ENCODE results near the gene STIM2. TPM values are rescaled to one million over a fixed set of nuclear protein-coding genes. Genes with fewer than 3 reads are reported as not detected.

Gene STIM2
- total RNA-seq, 1 experiment from 2014 or later = 15.5 TPM

DNA sequence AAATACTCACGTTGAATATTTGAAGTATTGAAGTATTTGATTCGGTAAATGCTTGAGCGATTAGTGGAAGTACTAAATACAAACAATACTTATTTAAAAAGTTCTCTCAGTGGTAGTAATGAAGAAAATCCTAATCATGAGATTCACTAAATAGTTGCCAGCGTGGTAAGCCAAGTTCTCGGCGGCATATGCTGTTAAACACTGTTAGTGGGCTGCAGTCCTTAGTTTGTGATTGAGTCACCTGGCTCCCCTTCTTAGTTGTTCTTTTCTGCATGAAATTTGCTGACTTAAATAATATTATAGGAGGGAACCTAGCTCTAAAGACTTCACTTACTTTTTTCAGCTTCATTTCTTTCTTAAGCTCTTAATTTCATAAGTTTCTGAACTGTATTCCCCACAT, 51.4 kb downstream of the STIM2 start:
- TF ChIP-seq EZH2phosphoT487 (IDR thresholded peaks at IDR 0.05; ENCODE audit: borderline replicate concordance, low read length) = no peak
- TF ChIP-seq EZH2 (IDR thresholded peaks at IDR 0.05; ENCODE audit: low read length, unreplicated experiment) = no peak
- TF ChIP-seq, protein P1, sequence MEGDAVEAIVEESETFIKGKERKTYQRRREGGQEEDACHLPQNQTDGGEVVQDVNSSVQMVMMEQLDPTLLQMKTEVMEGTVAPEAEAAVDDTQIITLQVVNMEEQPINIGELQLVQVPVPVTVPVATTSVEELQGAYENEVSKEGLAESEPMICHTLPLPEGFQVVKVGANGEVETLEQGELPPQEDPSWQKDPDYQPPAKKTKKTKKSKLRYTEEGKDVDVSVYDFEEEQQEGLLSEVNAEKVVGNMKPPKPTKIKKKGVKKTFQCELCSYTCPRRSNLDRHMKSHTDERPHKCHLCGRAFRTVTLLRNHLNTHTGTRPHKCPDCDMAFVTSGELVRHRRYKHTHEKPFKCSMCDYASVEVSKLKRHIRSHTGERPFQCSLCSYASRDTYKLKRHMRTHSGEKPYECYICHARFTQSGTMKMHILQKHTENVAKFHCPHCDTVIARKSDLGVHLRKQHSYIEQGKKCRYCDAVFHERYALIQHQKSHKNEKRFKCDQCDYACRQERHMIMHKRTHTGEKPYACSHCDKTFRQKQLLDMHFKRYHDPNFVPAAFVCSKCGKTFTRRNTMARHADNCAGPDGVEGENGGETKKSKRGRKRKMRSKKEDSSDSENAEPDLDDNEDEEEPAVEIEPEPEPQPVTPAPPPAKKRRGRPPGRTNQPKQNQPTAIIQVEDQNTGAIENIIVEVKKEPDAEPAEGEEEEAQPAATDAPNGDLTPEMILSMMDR (conservative IDR thresholded peaks at IDR 0.05; ENCODE audit: low read depth, low read length) = no peak
- no peaks in the 10 kb centered on the region for H3K79me2 ChIP-seq (ENCODE audit: low read length)
- H3K4me1 ChIP-seq (ENCODE audit: insufficient read depth, low read length) = no peaks in the 10 kb centered on the region
- no peak overlapping the region for H2AFZ ChIP-seq (ENCODE audit: low read length)
- no peak overlapping the region for H3K9ac ChIP-seq (ENCODE audit: low read length)
- no peaks in the 10 kb centered on the region for H3K36me3 ChIP-seq (ENCODE audit: low read depth, low read length)
- no peaks in the 10 kb centered on the region for H3K9me2 ChIP-seq (replicated peaks; ENCODE audit: low read length)
- ChIA-PET POLR2A (ENCODE audit: unreplicated experiment) (no interaction called here), CTCF (no interaction called here)
- intact Hi-C loops (cut with micrococcal nuclease) = no loop called here
- no peaks in the 10 kb centered on the region for H3K9me3 ChIP-seq (ENCODE audit: low read length)
- BruUV-seq (replicated peaks) = no TSS peak
- H3K4me3 ChIP-seq (ENCODE audit: low read length) = no peak overlapping the region
- no peak overlapping the region for H3K27ac ChIP-seq (ENCODE audit: low read length)
- ATAC-seq (no peak), DNase-seq (no peak)
- no peaks in the 10 kb centered on the region for H4K20me1 ChIP-seq (ENCODE audit: low read length)
- H3K27me3 ChIP-seq (ENCODE audit: low read length) = no peaks in the 10 kb centered on the region
- H3F3A ChIP-seq (ENCODE audit: low read length, unreplicated experiment) = no peaks in the 10 kb centered on the region
- no peak overlapping the region for H3K4me2 ChIP-seq (ENCODE audit: low read length)

DNA sequence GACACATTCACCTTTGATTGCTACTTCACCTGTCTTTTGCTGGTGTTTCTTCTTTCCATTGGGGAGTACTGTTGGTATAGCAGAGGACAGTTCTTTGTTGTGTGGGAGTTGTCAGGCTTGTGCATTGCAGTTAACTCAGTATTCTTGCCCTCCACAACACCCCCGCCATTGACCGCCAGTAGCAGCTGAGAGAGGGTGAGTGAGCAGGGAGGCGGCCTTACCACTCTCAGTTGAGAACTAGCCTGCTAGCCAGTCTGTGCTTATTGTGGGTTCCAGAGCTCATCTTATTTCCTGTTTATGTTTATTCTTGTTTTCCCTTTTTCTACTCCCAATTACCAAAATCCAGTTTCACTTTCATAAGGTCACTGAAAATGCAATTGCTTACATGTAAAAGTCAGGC, 52.2 kb downstream of the STIM2 start:
- Histone ChIP-seq H3K4me3 (ENCODE audit: low read length) (no peak overlapping the region), H3K27ac (ENCODE audit: low read length) (no peak overlapping the region), H3K79me2 (ENCODE audit: low read length) (no peaks in the 10 kb centered on the region), H2AFZ (ENCODE audit: low read length) (no peak overlapping the region), H3K27me3 (ENCODE audit: low read length) (no peaks in the 10 kb centered on the region), H3K9me3 (ENCODE audit: low read length) (no peaks in the 10 kb centered on the region), H3K9me2 (replicated peaks; ENCODE audit: low read length) (no peaks in the 10 kb centered on the region), H3F3A (ENCODE audit: low read length, unreplicated experiment) (no peaks in the 10 kb centered on the region), H4K20me1 (ENCODE audit: low read length) (no peaks in the 10 kb centered on the region), H3K9ac (ENCODE audit: low read length) (no peak overlapping the region), H3K4me2 (ENCODE audit: low read length) (no peak overlapping the region), H3K36me3 (ENCODE audit: low read depth, low read length) (no peaks in the 10 kb centered on the region), H3K4me1 (ENCODE audit: insufficient read depth, low read length) (no peaks in the 10 kb centered on the region)
- no peak for DNase-seq
- TF ChIP-seq EZH2phosphoT487 (IDR thresholded peaks at IDR 0.05; ENCODE audit: borderline replicate concordance, low read length) (no peak), EZH2 (IDR thresholded peaks at IDR 0.05; ENCODE audit: low read length, unreplicated experiment) (no peak)
- TF ChIP-seq, protein P1 (conservative IDR thresholded peaks at IDR 0.05; ENCODE audit: low read depth, low read length) = no peak
- CTCF ChIA-PET = no interaction called here
- ATAC-seq = no peak
- BruUV-seq (replicated peaks) = no TSS peak
- intact Hi-C loops (cut with micrococcal nuclease) = no loop called here
- POLR2A ChIA-PET (ENCODE audit: unreplicated experiment) = no interaction called here

DNA sequence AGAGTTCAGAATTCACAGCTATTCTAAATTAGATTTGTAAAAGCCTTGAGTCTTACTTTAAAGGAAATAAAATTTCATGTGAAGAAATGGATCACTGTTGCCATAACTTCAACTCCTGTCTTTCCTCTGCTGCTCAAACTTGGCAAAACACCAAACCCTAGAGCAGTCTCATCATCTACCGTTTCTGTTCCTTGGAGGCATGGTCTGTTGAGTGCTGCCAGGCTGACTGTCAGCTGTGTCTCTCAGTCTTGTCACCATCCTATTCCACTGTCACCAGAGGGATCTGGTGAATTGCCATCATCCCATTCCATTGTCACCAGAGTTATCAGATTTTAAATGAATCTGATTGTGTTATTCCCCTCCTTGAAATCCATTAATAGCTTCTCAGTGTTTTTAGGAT, 55.6 kb downstream of the STIM2 start:
- no peaks in the 10 kb centered on the region for H3K79me2 ChIP-seq (ENCODE audit: low read length)
- intact Hi-C loops (cut with micrococcal nuclease) = no loop called here
- ChIA-PET CTCF (no interaction called here), POLR2A (ENCODE audit: unreplicated experiment) (no interaction called here)
- ATAC-seq = no peak
- no peak for DNase-seq
- no peak overlapping the region for H3K9ac ChIP-seq (ENCODE audit: low read length)
- no peak overlapping the region for H3K4me3 ChIP-seq (ENCODE audit: low read length)
- no peak for TF ChIP-seq EZH2 (IDR thresholded peaks at IDR 0.05; ENCODE audit: low read length, unreplicated experiment)
- no peak for TF ChIP-seq EZH2phosphoT487 (IDR thresholded peaks at IDR 0.05; ENCODE audit: borderline replicate concordance, low read length)
- TF ChIP-seq, protein P1 (conservative IDR thresholded peaks at IDR 0.05; ENCODE audit: low read depth, low read length) = no peak
- H3K27me3 ChIP-seq (ENCODE audit: low read length) = no peaks in the 10 kb centered on the region
- no peak overlapping the region for H2AFZ ChIP-seq (ENCODE audit: low read length)
- no peaks in the 10 kb centered on the region for H3F3A ChIP-seq (ENCODE audit: low read length, unreplicated experiment)
- no peaks in the 10 kb centered on the region for H3K4me1 ChIP-seq (ENCODE audit: insufficient read depth, low read length)
- no peak overlapping the region for H3K4me2 ChIP-seq (ENCODE audit: low read length)
- no TSS peak for BruUV-seq (replicated peaks)
- no peaks in the 10 kb centered on the region for H3K9me3 ChIP-seq (ENCODE audit: low read length)
- no peaks in the 10 kb centered on the region for H3K9me2 ChIP-seq (replicated peaks; ENCODE audit: low read length)
- H3K36me3 ChIP-seq (ENCODE audit: low read depth, low read length) = no peaks in the 10 kb centered on the region
- H3K27ac ChIP-seq (ENCODE audit: low read length) = no peak overlapping the region
- no peaks in the 10 kb centered on the region for H4K20me1 ChIP-seq (ENCODE audit: low read length)

All from PC-3 (cell line).